IPS-18c (cell line): ENCODE measurements around the gene LDLRAD4.

Source experiments
- H3K4me3 ChIP-seq: 2 replicates; pipeline ENCODE4 v1.7.0; 2013; ENCODE audit warnings: low read depth, mild to moderate bottlenecking, low read length, moderate library complexity; ENCODE audit not compliant: insufficient read depth
- H3K9me3 ChIP-seq: one replicate; pipeline ENCODE4 v1.6.1; 2013; ENCODE audit warnings: mild to moderate bottlenecking, low read length, moderate library complexity; ENCODE audit not compliant: control insufficient read depth, insufficient read depth

Gene LDLRAD4

DNA sequence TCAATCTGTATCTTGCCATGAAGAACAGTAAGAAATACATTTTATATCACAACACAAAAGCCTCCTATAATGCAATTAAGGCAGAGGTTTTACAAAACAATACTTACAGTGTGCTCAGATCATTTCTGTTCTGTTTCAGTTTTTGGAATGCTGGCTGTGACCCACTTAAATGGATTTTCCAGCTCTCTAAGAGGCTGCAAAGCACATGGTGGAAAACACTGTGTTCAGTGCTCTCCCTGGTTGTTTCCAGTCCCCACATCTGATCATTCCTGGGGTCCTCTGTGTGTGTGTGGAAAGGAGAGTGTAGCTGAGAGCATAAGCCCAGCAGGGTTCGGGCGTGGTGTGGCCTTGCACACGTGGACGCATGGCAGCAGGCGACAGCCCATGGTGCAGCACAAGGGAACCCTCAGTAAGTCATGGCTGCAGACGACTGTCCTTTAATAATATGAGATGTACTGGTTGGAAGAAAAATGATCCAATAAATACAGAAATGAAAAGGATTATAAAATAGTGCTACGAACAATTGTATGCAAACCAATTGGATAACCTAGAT lies 412.2 kb downstream of the LDLRAD4 start:
- Histone ChIP-seq H3K9me3 (no peaks in the 10 kb centered on the region), H3K4me3 (no peak overlapping the region)

DNA sequence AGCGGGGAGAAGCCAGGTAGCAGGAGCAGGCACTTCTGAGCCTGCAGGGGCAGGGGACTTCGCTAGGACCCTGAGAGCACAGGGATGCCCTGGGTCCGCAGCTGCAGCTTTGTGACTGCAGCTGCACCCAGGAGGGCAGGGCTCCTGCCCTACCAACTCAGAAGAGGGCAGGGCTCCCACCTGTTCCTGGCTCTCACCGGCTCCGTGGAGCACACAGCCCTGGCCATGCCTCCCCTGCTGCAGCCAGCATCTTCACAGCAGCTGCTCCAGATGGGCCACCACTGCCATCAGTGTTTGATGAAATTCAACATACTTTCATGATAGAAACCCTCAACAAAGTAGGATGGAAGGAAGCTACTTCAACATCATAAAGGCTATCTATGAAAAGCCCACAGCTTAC lies 415.1 kb downstream of the LDLRAD4 start:
- no peak overlapping the region for H3K4me3 ChIP-seq
- H3K9me3 ChIP-seq, result no peaks in the 10 kb centered on the region

DNA sequence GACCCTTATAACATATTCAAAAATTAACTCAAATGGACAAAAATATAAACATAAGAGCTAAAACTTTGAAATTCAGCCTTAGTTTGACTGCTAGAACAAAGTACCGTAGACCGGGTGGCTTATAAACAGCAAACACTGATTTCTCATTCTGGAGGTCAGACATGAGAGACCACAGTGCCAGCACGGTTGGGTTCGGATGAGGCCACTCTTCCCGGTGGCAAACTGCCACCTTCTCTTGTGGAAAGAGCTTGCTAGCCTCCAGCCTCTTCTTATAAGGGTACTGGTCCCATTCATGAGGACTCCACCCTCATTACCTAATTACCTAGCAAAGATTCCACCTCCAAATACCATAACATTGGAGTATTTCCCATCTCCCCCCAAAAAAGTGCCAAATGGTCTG lies 416.5 kb downstream of the LDLRAD4 start:
- no peak overlapping the region for H3K4me3 ChIP-seq
- H3K9me3 ChIP-seq, result no peaks in the 10 kb centered on the region

DNA sequence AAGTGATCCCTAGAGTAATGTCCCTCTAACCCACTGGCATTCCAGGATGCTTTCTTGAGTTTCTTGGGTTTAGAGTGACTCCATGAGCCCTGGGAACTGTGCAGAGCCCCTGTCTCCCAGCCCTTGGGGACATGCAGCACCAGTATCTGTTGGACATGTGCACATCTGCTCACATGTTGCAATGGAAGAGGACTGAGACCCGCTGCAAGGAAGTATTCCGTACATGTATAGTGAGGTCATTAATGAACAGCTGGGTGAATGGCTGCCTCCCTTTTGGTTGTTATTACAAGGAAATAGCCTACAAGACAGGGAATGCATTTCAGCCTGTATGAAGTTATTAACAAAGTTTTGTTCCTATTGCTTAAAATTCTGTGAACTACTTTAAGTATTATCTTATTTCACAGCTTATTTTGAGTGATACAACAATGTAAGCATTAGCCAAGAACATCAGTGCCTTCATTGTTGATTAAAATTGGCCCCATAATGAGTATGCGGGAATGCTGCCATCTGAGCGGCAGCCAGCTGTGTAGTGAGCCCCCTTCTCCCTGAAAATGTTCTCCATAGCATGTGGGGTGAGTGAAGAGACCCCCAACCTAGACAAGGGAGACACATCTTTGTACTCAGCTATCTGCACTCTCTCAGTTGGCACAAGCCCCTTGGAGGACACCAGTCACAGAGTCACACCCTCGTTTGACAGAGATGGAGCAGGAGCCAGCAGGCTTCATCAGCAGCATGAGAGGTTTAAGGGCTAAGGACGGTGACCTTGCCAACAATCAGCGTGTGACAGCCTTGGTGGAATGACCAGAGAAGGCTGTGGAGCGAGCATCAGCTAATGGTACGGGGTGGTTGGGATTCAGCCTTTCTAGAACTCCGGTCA lies 420.4 kb downstream of the LDLRAD4 start:
- Histone ChIP-seq H3K4me3 (no peak overlapping the region), H3K9me3 (no peaks in the 10 kb centered on the region)

DNA sequence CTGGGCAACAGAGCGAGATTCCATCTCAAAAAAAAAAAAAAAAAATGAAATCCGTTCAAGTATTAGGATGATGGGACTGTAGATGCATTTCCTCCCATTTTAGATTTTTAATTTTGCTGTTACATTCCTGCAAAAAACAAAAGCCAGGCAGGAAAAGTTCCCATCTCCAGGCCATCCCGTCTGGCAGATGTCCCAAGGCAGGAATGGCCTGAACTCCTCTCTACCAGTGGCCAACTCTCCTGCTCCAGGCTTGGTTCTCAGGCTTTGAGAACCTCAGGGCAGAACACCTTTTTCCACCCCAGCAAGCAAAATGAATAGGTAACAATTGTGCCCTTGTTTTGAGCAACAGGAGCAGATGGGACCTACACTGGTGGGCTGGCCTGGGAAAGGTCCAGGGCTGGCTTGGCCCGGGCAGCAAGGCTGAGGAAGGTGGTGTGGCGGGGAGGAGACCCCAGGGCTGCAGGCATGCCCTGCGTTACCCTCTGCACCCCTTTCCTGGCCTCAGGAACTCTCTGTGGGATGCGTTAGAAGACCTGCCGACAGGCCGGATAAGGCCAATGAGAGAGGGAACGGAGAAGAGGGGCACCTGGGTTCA lies 421.8 kb downstream of the LDLRAD4 start:
- Histone ChIP-seq H3K9me3 (no peaks in the 10 kb centered on the region), H3K4me3 (no peak overlapping the region)

DNA sequence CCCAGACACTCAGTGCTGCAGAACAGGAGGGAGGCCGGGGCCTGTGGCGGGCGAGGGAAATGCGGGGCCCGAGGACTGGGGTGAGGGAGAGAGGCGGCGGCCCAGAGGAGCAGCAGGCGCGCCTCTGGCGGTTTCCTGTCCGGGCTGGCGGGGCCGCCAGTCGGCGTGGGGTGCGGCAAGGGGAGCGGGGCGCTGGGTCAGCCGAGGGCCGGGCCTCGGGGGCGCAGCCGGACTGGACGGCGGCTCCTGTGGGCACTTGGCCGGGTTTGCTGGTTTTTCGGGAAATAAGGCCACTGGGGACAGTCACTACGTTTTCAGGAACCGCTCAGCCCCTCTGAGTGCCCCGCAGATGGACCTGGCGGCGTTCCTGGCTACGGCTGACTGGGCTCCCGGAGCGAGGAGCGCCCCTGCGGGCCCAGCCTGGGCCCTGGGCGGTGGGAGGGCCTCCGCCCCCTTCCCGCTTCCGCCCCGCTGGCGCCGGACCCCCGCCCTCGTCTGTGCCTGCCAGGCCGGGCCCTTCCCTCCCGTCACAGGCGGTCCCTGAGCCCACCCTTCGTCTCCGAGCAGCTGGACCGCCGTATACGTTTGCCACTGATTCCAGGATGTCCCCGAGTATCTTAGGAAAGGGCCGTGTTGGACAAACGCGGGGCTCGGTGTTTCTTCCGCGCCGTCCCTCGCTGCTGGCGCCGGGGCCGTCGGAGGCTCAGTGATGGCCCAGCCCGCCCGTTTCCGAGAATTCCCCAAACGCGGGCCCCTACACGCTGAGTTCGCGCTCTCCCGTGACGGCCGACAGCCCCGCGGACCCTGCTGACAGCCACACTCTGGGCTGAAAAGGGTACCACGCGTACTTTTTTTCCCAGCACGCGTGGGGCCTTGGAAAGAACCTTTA lies 423.2 kb downstream of the LDLRAD4 start:
- H3K4me3 ChIP-seq, result no peak overlapping the region
- H3K9me3 ChIP-seq, result no peaks in the 10 kb centered on the region

DNA sequence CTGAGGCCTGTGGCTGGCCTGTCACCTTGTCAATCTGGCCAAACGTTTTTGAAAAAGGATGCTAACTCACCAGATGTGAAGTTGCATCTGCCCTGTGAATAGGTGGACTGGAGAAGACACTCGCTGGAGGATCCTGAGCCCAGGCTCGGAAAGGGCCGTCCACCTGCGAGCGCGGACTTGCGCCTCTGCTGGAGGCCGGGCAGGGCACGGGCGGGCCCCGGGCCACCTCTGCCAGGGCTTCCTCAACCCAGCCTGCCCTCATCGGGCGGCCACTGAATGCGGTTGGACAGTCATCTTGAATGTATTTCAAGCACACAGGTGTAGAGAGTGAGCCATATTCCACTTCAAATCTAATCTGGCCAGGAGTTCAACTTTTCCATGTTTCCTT lies 423.9 kb downstream of the LDLRAD4 start:
- H3K4me3 ChIP-seq, result no peak overlapping the region
- no peaks in the 10 kb centered on the region for H3K9me3 ChIP-seq

DNA sequence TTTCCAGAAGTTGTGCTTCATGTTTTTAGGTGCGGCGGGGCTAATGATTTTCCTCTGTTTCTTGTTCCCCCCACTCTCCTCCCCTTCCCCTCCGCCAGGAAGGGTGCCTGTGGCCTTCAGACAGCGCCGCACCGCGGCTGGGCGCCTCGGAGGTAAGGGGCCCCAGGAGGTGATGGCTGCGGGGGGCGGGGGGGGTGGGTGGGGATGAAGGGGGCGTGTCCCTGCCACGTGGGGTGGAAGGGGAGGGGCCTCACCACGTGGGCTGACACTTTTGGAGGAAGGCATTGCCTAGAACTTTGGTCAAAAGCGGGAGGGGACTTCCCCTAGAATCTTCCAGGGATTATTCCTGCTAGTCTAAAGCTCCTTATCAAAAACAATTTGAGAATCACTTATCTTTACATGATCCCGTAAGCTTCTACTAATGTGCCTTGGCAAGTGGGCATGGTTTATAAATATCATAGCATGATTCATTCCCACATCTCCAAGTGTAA lies 424.7 kb downstream of the LDLRAD4 start:
- Histone ChIP-seq H3K4me3 (no peak overlapping the region), H3K9me3 (no peaks in the 10 kb centered on the region)

DNA sequence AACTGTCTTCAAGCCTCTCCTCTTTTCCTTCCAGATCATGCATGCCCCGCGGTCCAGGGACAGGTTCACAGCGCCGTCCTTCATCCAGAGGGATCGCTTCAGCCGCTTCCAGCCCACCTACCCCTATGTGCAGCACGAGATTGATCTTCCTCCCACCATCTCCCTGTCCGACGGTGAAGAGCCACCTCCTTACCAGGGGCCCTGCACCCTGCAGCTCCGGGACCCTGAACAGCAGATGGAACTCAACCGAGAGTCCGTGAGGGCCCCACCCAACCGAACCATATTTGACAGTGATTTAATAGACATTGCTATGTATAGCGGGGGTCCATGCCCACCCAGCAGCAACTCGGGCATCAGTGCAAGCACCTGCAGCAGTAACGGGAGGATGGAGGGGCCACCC lies 426.5 kb downstream of the LDLRAD4 start:
- H3K9me3 ChIP-seq, result no peaks in the 10 kb centered on the region

DNA sequence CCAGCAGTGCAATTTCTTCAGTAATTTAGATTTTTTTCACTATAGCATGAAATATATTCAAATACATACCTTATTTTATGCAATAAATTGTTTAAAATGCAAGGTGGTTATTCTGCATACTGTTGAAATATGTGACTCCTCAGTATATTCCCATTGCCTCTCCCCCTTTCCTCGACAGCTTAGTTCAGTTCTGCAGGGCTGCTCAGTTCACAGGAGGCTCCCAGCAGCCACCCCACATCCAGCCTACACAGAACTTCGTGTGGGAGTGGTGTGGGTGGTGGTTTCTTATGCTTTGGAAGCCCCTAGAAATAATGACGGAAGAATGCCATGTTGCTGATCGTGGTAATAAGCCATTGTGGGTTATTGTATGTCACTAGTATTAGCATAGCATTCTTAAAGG lies 428.1 kb downstream of the LDLRAD4 start:
- H3K4me3 ChIP-seq, result no peak overlapping the region

More for the DNA sequence above, 426.5 kb downstream of the LDLRAD4 start:
- no peak overlapping the region for H3K4me3 ChIP-seq

DNA sequence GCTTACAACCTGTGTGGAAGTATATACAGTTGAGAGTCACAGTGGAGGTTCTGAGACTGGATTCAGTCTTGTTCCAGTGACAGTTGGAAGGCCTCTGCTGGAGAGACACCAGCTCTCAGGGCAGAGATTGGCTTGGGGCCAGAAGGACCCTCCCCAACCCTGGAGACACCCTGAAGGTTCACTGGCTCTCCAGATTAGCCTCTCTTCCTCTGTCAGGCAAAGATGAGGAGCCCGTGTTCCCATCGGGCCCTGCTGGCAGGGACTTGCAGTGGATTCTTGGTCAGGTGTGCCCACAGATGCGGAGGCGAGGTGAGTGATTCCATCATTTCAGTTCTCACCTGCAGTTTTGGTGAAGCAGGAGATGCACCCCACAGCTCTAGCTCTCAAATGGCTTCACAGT lies 429.2 kb downstream of the LDLRAD4 start:
- no peaks in the 10 kb centered on the region for H3K9me3 ChIP-seq
- H3K4me3 ChIP-seq, result no peak overlapping the region

More for the DNA sequence above, 428.1 kb downstream of the LDLRAD4 start:
- H3K9me3 ChIP-seq, result no peaks in the 10 kb centered on the region

DNA sequence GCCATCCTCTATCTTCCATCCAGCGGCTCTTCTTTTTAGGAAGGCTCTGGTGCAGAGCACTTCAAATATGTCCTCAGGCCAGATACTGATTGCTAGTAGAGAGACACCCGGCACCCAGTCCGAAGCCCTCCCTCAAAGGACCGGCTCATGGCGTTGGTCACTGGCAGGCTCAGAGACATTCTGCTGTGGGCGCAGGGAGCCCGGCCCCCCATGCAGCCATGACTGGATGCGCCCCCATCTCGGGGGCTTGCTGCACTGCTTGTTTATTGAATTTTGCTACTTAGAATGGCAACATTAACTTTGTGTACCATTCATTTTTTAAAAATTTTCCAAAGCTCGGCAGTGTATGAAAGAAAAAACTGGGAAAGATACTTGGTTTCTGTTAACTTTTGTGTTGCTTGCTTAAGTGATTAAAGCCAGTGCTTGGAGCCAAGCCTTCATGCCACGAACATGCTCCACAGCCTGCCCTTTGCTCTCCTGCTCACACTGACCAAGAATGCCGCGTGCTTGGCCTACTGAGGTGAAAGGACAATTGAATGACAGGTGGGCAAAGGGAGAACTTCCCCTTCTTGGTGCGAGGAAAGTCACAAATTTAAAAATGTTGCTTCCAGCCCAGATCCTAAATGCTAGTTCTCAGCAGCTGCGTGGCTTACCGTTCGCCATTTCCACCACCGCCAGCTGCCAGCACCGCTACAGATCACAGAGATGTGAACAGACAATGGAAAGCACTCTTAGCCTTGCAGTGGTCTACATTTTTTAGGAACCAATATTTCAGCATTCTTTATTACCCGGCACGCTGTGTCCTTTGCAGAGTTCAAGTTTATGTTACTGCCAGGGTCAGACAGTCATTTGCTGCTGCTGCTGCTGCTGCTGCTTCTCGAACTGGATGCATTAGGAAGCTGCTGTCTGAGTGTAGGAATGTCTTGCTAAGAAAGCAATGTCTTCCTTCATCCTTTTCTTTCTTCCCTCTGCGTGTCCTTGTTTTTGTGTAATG lies 431.1 kb downstream of the LDLRAD4 start:
- no peak overlapping the region for H3K4me3 ChIP-seq
- H3K9me3 ChIP-seq, result no peaks in the 10 kb centered on the region

DNA sequence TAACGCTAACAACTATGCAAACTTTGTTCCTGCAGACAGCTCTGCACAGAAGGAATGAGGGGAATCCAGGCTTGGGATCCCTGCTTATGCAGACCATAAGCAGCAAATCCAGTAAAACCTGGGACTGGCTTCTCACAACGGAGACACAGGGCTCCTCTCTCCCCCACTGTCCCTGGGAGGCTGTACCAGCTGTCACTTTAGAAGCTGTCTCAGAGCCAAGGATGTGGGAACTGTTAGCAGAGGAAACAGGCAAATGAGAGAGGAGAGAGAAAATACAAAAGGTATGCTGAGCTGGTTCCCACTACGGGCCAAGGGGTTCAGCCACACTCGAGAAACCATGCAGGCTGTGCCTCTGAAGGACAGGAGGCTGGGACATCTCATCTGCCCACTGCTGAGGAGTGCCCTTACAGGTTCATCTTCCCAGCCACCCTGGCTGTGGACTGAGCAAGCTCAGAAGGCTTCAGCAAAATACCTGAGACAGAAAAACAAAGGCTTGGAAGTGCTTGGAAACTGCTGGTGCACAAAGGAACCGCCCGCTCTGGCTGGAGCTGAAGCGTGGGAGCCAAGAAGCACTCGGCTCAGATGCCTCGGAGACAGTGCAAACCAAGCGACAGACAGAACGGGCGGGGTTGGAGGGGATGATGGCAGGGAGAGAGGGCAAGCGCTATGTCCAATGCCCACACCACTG lies 435.3 kb downstream of the LDLRAD4 start:
- Histone ChIP-seq H3K4me3 (no peak overlapping the region), H3K9me3 (no peaks in the 10 kb centered on the region)

DNA sequence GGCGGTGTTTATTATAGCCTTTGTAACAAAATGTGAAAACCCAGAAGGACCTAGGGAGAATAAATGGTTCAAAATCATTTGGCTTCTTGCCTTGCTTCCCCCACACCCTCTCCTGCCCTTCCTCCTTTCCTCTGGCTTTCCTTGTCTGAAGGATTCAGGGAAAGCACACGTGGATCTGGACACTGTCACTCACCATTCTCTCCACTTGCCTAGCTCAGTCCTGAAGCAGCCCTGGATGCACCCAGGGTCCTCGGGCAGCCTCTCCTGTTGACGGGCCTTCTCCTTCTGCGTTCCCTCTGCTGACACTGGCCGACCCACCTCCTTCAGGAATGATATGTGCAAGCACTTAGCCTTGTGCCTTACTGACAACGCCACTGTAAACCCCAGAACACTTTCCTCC lies 439.4 kb downstream of the LDLRAD4 start:
- H3K4me3 ChIP-seq, result no peak overlapping the region

DNA sequence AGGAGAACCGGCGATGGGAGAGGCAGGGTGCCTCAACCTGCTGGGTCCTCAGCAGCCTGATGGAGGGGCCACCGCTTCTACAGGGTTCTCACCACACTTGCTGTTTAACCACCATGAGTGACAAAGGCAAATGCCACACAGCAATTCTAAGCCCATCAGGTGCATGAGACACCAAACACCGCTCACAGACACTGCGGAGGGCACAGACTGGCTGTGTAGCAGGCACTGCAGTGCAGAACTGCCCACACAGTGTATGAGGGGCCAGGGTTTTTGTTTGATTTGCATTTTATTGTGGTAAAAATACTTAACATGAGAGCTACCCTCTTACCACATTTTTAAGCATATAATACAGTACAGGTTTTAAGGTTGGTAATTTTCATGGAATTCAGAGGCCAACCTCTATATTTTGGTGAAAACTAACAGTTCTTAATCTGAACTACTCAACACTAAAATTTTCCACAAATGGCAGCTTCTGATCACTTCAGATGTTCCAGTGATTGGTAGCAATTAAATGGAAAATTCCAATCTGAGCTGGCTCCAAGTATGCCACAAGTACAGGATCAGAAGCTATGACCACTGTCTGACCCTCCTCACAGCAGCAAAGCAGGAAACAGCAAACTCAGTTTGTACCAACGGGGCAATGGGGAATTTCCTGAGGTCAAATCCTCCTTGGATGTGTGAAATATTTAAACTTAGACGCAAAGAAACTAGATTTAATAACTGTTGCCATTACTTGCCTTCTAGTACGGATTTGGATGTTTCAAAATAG lies 440.1 kb downstream of the LDLRAD4 start:
- H3K4me3 ChIP-seq, result no peak overlapping the region

More for the DNA sequence above, 439.4 kb downstream of the LDLRAD4 start:
- no peaks in the 10 kb centered on the region for H3K9me3 ChIP-seq

More for the DNA sequence above, 440.1 kb downstream of the LDLRAD4 start:
- H3K9me3 ChIP-seq, result no peaks in the 10 kb centered on the region
